ENCODE results near the gene VDR. TPM values are rescaled to one million over a fixed set of nuclear protein-coding genes. Genes with fewer than 3 reads are reported as not detected.
A peak's percentile ranks its signal among the peaks of the same experiment; 100 is the strongest.

VDR gene
- polyA plus RNA-seq (ENCODE audit: insufficient read length in 3 of 3): 1 to 10 TPM; 3.7 to 4.3 (median 4.3) TPM

DNA sequence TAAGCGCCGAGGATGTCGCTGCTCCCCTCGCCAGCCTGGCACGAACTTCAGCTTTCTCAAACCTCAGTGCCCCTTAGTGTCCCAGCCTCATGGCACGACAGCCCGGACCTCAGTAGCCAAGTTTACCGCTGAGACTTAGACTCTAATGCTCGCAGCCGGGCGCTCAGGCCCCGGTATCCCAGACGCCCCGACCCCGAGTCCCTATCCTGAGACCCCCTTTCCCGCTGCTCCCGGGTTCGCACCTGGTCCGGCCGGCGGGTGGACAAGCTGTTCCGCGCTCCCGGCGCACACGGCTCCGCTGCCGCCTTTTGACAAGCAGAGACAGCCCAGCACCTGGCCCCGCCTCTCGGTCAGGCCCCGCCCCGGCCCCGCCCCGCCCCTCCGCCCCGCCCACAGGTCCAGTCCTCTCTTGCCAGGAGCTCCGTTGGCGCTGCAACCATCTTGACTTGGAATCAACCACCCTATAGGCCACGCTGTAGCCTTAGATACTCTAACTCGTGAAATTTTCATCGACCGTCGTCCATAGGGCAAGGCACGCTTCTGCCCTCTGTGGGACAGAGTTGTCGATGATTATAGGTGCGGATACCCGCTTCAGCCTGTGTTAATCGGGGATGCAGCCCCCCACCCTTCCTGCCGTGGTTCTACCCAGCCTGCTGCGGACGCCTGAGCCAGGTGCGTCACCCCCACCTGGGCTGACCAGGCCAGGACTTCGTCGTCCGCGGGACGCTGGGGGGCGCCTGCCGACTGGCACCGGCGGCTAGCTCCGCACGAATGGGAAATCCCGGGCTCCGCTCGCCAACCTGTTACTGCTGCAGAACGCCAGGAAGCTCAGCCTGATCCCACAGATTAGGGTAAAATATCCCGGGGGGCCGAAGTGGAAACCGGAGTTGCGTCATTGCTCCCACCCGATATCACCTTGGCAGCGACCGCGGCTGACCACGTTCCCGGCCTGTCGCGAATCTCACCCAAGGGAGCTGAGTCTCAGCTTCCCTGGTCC is at the start of gene VDR:
Gene VDR, minus strand, starts transcription at position 282 of the 997 bp plus-strand sequence. CDS start 25,881 bp downstream, outside the sequence.
- peak; percentile 50 to 69 (median 51) for DNase-seq (ENCODE audit: low read depth in 3 of 3, low spot score in 2 of 3)

DNA sequence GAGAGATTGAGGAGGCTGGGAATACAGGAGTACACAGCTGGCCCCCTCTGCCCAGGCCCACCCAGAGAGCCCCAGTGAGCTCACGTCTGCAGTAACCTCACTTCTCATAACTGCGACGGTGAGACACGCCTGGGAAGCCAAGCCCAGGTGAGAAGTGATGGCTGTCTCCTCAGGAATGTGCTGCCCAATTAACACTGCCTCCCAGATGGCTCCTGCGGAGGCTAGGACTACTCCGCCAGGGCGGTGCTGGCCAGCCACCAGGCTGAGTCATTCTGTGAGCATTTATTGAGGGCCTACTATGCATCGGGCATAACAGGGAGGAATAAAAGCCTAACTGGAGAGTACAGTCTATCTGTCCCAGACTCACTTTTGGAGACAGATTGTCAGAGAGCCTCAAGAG is 49.3 kb upstream of the VDR start:
- no peak for DNase-seq (ENCODE audit: low read depth in 3 of 3, low spot score in 2 of 3)

DNA sequence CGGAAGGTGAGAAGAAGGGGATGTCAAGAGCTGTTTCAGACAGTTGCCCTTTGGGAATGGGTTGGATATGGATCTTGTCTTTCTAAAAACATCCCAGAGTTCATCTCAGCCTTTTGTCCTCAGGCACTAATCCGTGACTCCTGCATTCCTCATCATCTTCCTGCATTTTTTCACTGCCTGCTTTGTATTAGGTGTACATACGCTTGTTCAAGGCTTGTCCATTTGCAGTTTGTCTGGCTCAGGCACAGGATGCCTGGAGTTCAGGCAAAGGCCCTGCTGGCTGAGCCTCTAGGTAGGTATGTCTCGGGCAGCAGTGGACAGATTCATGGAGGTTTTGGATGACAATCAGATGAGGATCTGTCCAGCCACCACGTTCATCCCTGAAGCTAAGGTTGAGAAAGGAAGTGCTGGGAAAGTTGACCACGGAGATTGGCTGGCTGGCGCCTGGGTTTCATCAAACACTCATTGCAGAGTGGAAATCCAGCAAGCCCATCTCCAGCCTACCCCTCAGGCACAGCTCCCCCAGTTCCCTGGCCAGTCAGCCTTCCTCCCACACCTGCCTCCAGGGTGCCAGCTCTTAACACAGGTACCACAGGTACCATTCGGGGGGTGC is 46.2 kb upstream of the VDR start:
- no peak for DNase-seq (ENCODE audit: low read depth in 3 of 3, low spot score in 2 of 3)

DNA sequence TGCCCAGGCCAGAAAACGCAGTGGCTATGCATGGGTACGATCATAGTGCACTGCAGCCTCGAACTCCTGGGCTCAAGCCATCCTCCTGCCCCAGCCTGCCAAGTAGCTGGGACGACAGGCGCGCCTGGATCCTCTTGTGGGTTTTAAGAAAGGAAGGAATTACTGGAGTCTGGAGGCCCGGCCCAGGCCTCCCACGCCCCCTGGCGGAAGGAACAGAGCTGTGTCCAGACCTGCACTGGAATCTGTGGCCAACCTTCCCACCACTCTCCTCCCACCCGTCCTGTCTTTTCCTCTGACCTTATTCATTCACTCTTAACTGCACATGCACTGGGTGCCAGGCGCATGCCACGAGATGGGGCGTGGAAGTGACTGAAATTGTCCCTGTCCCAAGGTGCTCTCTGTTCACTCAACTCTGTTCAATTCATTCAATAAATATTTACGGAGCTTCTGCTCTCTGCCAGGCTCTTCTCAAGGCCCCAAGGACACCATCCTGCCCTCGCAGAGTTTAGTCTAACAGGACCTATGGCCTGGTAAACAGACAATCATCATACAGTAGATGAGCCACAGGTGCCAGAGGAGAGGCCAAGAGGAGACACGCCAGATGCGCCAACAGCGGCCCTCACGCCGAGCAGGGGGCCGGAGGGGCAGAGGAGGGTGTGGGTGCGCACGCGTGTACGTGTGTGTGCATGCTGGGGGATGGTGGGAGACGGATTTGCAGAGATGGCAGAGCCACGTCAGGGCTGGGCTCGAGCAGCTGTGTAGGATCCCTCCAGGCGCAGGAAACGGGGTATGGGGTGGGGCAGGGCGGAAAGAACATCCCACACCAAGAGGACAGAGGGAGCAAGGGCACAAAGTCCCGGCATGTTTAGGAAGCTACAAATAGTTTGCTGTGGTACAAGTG is 44.9 kb upstream of the VDR start:
- no peak for DNase-seq (ENCODE audit: low read depth in 3 of 3, low spot score in 2 of 3)

DNA sequence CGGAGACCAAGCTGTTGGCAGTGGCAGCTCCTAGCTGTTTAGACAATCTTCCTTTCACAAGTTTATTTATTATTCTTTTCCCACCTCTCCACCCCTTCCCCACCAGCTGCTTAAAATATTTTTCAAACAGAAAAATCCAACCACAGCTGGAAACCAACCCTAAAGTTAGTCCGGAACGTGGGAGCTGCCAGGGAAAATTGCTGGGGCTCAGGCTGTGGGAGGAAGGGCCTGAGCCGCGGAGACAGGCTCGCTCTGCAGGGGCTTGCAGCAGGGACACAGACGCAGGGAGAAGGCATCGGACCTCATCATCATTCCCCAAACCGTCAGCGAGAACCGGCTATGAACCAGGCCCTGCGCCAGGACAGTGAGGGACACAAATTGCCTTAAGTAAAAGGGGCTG is 42.5 kb upstream of the VDR start:
- DNase-seq (ENCODE audit: low read depth in 3 of 3, low spot score in 2 of 3): no peak

DNA sequence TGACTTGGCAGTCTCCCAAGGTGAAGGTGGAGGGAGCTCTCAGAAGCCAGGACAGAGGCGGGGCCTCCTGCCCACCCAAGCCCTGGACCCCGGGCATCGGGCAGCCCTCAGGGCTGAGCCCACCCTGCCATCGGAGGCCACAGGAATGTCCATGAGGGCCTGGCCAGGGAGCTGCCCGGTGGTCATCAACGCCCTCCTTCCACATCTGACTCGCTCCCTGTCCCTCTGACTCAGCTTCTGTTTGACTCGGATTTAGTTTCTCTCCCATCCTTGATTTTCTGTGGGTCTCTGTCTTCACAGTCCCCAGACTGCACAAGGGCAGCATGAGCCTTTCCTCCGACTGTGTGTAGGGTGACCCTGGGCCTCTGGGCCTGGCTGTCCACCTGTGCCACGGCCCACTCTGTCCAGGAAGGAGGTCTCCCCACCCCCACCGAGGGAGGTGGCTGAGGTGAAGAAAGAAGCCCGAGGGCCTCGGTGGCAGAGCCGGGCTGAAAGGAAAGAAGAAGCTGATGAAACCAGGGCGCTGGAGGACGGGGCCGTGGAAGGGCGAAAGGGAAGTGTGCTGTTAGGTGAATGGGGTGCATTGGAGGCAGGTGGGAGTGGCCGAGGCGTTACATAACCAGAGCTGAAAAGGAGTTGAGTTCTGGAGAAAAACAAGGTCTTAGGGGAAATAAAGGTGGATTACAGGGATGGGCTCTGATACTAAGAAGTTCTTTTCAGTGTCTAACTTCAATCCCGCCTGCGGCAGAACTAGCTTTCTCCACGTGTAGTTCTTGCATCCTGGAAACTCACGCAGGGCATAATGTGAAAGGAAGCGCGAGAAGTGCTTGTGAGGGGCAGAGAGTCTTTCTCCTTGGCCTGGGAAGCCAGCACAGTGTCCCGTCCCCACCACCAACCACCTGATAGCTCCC is 41.9 kb upstream of the VDR start:
- DNase-seq (ENCODE audit: low read depth in 3 of 3, low spot score in 2 of 3): no peak

DNA sequence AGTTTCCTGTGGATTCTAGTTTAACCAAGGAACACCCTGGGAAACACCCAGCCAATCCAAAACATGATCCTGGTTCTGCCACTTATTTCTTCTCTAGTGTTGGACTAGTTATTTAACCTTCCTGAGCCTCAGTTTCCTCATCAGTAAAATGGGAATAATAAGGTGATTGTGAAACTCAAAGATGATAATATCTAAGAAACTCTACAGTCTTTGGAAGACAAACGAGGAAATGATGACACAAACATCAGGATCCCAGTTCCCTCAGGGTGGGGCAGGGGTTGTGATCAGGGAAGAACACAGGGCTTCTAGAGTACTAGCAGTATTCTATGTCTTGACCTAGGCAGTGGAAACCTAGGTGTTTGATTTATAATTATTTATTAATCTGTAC is 40.5 kb upstream of the VDR start:
- no peak for DNase-seq (ENCODE audit: low read depth in 3 of 3, low spot score in 2 of 3)

DNA sequence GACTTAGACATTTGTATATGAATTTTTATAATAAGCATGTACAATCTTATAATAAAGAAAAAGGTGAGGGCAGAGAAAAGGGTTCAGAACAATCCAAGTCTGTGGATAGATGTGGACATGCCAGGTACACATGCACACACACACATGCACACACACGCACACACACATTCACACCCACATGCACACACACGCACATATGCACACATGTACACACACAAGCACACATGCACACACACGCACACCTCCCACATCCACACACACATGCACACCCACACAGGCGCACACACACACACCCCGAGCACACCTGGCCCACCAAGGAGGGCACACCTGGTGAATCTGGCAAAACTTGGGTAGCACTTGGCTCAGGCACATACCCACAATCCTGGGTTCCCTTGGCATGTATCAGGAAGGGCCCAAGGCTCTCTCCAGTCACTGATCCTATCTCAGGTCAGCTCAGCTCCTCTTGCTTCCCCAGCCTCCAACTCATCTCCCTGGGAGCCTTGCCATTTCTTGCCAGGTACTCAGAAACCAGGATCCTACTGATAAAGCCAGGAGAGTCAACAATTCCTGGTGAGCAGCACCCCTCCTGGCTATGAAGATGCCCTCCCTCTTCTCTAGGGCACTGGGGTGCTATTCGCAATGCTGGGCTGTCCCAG is 40.0 kb upstream of the VDR start:
- no peak for DNase-seq (ENCODE audit: low read depth in 3 of 3, low spot score in 2 of 3)

DNA sequence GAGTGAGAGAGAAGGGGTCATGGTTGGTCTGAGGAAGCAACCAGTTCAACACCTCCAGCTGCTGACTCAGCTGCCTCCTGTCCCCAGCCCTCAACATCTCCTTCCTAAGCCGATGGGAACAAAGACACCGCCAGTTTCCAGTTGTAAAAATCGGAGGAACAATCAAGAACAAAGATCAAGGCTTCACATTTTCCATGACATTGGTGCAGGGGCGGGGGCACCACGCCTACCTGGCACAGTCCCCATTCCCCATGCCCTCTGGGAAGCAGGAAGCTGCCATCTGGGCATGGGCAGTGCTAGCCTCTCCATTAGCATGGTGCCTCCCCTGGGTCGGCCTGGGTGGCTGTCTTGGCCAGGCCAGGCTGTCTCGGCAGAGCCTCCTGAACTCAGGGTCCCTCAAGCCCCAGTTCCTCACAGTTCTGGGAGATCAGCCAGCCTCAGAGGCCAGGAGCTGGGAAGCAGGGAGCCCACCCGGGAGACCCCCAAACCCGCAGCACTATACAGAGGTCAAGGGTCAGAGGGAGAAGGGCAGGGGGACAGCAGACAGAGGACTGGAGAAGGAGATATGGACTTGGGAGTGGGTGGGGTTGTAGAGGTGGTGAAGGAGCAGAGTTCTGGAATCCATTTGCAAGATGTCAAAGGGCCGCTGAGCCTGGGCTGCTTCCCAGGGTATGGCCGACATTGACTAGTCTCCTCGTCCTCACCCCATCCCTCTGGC is 39.0 kb upstream of the VDR start:
- no peak for DNase-seq (ENCODE audit: low read depth in 3 of 3, low spot score in 2 of 3)

DNA sequence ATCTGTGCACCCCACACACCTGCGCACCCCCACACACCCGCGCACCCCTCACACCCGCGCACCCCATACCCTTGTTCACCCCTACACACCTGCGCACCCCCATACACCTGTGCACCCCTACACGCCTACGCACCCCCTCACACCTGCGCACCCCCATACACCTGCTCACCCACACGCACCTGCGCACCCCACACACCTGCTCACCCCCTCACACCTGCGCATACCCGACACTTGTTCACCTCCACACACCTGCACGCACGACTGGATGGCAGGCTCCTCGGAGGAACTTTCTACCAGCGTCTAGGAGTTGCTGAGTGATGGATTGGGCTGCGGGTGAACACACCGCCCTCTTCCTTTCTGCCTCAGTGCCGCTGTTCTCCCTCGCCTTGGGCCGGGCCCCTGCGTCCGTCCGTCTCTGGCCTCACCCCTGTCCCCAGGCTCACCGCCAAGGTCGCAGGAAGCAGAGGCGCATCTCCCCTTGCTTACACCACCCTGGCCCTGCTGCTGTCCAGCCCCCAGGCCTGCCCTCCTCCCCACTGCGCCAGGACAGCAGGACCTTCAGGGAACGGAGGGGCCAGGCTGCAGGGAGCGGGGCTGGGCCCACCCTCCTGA is 37.9 kb upstream of the VDR start:
- DNase-seq (ENCODE audit: low read depth in 3 of 3, low spot score in 2 of 3): no peak

DNA sequence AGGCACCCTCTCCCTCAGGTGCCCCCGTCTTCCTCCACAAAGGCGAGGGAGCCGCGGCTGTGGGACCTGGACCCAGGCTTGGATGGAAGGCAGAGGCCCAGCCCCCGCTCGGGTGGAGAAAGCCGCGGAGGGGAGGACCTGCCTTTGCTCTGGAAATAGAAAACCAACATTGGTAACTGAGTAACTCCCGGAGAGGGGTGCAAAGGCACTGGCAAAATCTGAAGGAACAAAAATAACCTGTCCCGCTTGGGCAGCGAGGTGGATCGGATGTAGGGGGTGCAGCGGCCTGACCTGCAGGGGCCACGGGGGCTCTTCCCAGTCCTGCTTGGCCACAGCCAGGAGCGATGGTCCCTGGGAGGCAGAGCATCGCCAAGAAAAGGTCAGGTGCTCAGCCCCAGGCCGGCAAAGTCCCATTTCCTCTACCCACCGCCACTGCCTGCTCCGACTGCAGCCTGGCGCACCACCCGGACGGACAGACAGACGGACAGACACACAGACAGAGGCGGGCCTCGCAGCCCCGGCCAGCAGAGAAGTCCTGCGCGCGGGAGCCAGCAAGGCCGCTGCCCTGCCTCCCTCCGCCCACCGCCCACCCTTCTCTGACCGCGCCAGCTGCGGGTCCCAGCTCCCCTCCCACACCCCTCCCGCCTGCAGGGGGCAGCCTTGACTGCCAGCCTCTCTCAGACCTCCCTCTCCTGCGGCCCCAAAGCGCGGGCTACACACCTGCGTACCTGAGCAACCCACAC is 37.2 kb upstream of the VDR start:
- DNase-seq (ENCODE audit: low read depth in 3 of 3, low spot score in 2 of 3): no peak

DNA sequence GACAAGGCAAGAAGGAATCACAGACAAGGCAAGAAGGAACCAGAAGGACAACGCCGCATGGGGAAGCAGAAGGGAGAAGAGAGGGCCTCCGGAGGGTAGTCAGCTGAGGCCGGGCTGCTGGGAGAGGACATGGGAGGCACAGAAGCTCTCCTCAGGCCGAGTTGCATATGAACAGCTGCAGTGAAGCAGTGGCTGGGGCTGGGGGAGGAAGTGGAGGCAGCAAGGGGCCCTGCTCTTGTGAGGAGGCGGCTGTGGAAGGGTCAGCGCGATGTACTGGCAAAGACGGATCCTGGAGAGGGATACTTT is 36.6 kb upstream of the VDR start:
- no peak for DNase-seq (ENCODE audit: low read depth in 3 of 3, low spot score in 2 of 3)

DNA sequence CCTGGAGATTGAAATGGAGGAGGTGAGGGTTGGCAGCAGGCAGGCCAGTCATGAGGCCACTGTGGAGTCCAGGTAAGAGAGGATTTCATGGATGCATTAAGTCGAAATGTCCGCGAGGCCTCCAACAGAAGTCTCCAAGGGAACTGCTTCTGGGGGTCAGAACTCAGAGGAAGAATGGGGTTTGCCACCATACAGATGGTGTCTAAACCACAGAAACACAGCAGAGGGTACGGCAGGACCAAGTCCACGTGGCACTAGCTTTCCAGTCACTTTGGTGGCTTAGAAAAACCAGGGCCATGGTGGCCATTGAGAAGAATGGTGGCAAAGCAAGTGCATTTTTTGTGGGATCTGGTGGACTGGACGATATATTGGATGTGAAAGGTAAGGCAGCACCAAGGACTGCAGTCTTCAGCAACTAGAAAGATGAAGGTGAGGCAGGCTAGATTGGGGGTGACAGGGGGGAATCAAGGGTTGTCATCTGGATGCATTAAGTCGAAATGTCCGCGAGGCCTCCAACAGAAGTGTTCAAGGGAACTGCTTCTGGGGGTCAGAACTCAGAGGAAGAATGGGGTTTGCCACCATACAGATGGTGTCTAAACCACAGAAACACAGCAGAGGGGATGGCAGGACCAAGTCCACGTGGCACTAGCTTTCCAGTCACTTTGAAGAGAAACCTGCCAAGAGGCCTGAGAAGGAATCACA is 36.1 kb upstream of the VDR start:
- no peak for DNase-seq (ENCODE audit: low read depth in 3 of 3, low spot score in 2 of 3)

DNA sequence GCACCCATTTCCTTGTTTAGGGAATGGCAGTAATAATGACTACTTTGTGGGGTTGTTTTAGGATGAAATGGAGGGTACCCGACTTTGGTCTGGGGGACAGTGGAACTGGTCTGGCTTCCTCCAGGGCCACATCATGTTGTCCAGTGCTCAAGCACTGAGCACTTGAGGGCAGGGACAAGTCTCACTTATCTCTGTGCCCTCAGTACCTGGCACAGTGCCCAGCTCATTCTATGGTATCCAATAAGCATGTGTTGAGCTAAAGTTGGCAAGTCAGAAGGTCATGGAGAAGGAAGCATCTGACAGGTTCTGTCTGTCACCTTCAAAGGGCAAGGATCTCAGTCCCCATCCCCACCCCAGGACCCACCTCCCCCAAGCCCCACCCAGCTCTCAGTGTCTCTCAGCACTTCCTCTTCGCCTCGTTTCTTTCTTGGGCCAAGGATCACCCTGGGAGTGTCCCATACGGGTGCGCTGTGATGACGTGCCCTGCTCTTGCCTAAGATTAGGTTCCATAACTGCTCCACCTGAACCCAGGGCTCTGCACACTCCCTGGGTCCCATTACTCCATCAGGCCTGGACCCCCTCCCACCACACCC is 34.3 kb upstream of the VDR start:
- DNase-seq (ENCODE audit: low read depth in 3 of 3, low spot score in 2 of 3): no peak

DNA sequence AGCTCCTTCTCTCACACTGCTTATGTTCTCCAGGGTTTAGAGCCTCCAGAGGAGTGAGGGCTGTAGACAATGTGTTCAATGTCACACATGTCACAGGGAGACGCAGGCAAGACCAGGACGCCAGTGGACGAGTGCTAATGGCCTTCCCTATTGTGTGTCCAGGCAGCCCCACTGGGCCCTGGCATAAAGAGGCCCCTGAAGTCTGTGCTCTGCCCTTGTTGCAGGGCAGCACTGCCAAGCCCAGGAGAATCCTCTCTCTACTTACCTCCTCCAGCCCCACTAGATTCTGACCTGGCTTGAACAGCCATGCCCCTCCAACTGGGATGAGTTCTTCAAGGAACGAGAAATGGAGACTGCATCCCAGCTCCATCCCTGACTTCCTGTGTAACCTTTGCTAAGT is 33.8 kb upstream of the VDR start:
- DNase-seq (ENCODE audit: low read depth in 3 of 3, low spot score in 2 of 3): no peak

DNA sequence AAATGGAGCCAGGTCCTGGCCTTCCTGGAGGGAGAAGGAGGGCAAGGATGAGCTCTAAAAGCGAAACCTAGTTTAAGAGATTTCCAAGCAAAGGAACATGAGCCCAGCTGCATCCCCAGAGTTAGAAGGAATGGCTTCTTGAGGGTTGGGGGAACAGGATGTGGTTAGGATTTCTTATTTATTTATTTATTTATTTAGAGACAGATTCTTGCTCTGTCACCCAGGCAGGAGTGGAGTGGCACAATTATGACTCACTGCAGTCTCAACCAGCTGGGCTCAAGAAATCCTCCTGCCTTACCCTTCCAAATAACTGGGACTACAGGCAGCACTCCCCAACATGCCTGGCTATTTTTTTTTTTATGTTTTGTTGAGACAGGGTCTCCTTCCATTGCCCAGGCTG is 33.3 kb upstream of the VDR start:
- no peak for DNase-seq (ENCODE audit: low read depth in 3 of 3, low spot score in 2 of 3)

DNA sequence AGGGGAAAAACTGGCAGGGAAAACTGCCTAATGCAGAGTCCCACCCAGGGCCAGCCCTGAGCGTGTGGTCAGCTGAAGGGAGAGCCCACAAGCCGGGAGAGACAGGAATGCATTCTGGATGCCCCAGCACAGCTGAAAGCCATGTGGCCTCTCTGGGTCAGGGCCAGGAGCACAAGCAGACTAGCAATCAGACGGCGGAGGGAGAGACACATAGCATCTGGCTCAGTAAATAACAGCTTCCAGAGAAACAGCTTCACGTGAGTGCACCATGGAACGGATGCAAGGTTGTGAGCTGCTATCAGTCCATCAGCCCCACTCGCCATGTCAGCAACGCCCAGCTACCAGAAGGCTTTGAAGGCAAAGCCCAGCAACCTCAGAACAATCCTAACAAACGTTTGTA is 30.4 kb upstream of the VDR start:
- DNase-seq (ENCODE audit: low read depth in 3 of 3, low spot score in 2 of 3): peak in 1 of 3 donors; percentile 21

Measured in right renal cortex interstitium (tissue), 3 donors.